Measurements from ENCODE around the gene ZNF438.

The ZNF438 gene

DNA sequence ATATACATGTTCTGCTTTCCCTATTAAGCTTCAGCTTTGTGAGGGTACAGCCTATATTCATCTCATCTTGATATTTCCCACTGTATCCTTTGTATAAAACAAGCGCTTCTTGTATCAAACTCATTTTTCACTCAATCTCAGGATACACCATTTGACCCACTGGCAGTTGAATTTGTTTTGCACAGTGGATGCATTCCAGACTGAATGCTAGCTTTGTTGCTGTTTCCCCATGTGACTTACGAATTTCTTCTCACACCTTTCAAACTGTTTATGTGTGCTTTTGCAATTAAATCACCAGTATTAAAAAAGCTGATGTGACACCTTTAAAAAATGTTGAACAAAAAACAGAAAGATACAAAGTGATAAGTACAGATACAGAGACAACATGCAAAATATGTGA, 180.9 kb downstream of the ZNF438 start:
- Histone ChIP-seq H3K79me2 (ENCODE audit: control insufficient read depth, low read length) (no peaks in the 10 kb centered on the region), H3K27me3 (ENCODE audit: control insufficient read depth, low read length) (no peaks in the 10 kb centered on the region), H3F3A (ENCODE audit: control insufficient read depth, insufficient read depth) (no peaks in the 10 kb centered on the region), H3K4me1 (ENCODE audit: control insufficient read depth, low read length) (no peaks in the 10 kb centered on the region), H3K36me3 (ENCODE audit: control insufficient read depth, low read length) (no peaks in the 10 kb centered on the region), H3K9me3 (ENCODE audit: control insufficient read depth, insufficient read depth, low read length) (no peaks in the 10 kb centered on the region), H3K4me2 (ENCODE audit: low read length) (no peak overlapping the region), H3K27ac (ENCODE audit: low read depth, low read length) (no peak overlapping the region), H3K9me2 (replicated peaks; ENCODE audit: control insufficient read depth, low read length) (no peaks in the 10 kb centered on the region), H4K20me1 (ENCODE audit: control insufficient read depth, insufficient read depth, low read depth, low read length) (no peaks in the 10 kb centered on the region), H3K4me3 (ENCODE audit: low read length) (no peak overlapping the region)
- TF ChIP-seq EZH2phosphoT487 (IDR thresholded peaks at IDR 0.05; ENCODE audit: borderline replicate concordance, low read length) (no peak), CTCF (IDR thresholded peaks at IDR 0.05; ENCODE audit: low read depth, low read length, poor library complexity, severe bottlenecking) (no peak)

DNA sequence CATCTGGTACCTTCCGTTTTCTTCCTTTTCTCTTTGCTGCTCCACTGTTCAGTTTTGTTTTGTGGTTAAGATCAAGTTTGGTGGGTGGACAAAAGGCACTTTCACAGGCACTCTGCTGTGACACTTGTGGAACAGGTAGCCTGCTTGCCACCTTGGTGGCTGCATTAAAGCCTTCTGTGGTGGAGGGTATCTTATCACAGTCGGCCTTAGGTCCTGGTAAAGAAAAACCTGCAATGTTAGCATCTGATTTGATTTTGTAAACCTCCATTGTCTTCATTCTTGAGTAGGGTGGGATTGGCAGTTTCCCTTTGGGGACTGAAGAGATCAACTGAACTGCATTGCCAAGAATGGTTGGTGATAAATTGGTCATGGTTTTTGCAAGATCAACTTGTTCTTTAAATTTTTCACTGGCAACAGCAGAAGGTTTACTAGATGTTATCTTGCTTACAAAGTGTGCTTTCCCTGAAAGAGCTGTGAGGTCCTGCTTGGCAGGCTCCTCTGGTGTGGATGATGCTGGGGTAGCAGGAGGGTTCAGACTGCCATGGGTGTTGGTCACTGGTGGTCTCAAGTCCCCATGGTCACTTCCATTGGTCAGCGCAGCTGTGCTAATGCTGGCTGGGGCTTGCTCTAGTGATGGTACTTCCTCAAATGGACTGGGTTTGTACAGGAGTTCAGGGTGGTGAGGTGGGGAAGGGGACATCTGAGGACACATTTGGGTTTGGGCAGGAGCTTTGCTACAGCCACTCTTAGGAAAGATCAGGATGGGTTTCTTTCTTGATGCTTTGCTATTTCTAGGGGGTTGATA, 182.2 kb downstream of the ZNF438 start:
- Histone ChIP-seq H3F3A (ENCODE audit: control insufficient read depth, insufficient read depth) (no peaks in the 10 kb centered on the region), H3K9me3 (ENCODE audit: control insufficient read depth, insufficient read depth, low read length) (no peaks in the 10 kb centered on the region), H3K4me1 (ENCODE audit: control insufficient read depth, low read length) (no peaks in the 10 kb centered on the region), H3K4me2 (ENCODE audit: low read length) (no peak overlapping the region), H3K27me3 (ENCODE audit: control insufficient read depth, low read length) (no peaks in the 10 kb centered on the region), H3K36me3 (ENCODE audit: control insufficient read depth, low read length) (no peaks in the 10 kb centered on the region), H3K27ac (ENCODE audit: low read depth, low read length) (no peak overlapping the region), H4K20me1 (ENCODE audit: control insufficient read depth, insufficient read depth, low read depth, low read length) (no peaks in the 10 kb centered on the region), H3K4me3 (ENCODE audit: low read length) (no peak overlapping the region), H3K9me2 (replicated peaks; ENCODE audit: control insufficient read depth, low read length) (no peaks in the 10 kb centered on the region), H3K79me2 (ENCODE audit: control insufficient read depth, low read length) (no peaks in the 10 kb centered on the region)
- no peak for TF ChIP-seq CTCF (IDR thresholded peaks at IDR 0.05; ENCODE audit: low read depth, low read length, poor library complexity, severe bottlenecking)
- TF ChIP-seq EZH2phosphoT487 (IDR thresholded peaks at IDR 0.05; ENCODE audit: borderline replicate concordance, low read length): no peak

- no peaks in the 10 kb centered on the region for H4K20me1 ChIP-seq (ENCODE audit: control insufficient read depth, insufficient read depth, low read depth, low read length)
- no peak overlapping the region for H3K4me2 ChIP-seq (ENCODE audit: low read length)
- H3K27me3 ChIP-seq (ENCODE audit: control insufficient read depth, low read length): no peaks in the 10 kb centered on the region
- no peaks in the 10 kb centered on the region for H3K9me3 ChIP-seq (ENCODE audit: control insufficient read depth, insufficient read depth, low read length)
- H3K79me2 ChIP-seq (ENCODE audit: control insufficient read depth, low read length): no peaks in the 10 kb centered on the region
- TF ChIP-seq CTCF (IDR thresholded peaks at IDR 0.05; ENCODE audit: low read depth, low read length, poor library complexity, severe bottlenecking) (no peak), EZH2phosphoT487 (IDR thresholded peaks at IDR 0.05; ENCODE audit: borderline replicate concordance, low read length) (no peak)
- H3K4me3 ChIP-seq (ENCODE audit: low read length): no peak overlapping the region
- no peaks in the 10 kb centered on the region for H3K36me3 ChIP-seq (ENCODE audit: control insufficient read depth, low read length)
- no peak overlapping the region for H3K27ac ChIP-seq (ENCODE audit: low read depth, low read length)
- no peaks in the 10 kb centered on the region for H3F3A ChIP-seq (ENCODE audit: control insufficient read depth, insufficient read depth)
- H3K9me2 ChIP-seq (replicated peaks; ENCODE audit: control insufficient read depth, low read length): no peaks in the 10 kb centered on the region
- no peaks in the 10 kb centered on the region for H3K4me1 ChIP-seq (ENCODE audit: control insufficient read depth, low read length)
Observed at GRCh38 chr10:30848396-30849032, 183.2 kb downstream of the ZNF438 start.

Measured in DOHH2 (cell line).